ENCODE data around the gene RPL10A.

GRCh38 chr6:35435074-35435837 is 32.9 kb upstream of the RPL10A start:
- TF ChIP-seq ZFP3 (CRISPR knock-in tag; IDR thresholded peaks at IDR 0.05) (no peak), ZNF70 (CRISPR knock-in tag; IDR thresholded peaks at IDR 0.05) (no peak), CSDC2 (CRISPR knock-in tag; IDR thresholded peaks at IDR 0.05) (no peak), BACH2 (CRISPR knock-in tag; IDR thresholded peaks at IDR 0.05; ENCODE audit: borderline replicate concordance) (no peak), CREB5 (CRISPR knock-in tag; IDR thresholded peaks at IDR 0.05; ENCODE audit: low read depth) (no peak), ZC3H10 (CRISPR knock-in tag; IDR thresholded peaks at IDR 0.05) (no peak)

Measured in SK-N-SH treated with all-trans-retinoic acid at 6 μM for 48 hours (cell line).